Mesenchymal stem cell (in vitro differentiated cells and primary cell): ENCODE measurements around the gene IRF9.

Source experiments
- DNase-seq: peaks from one replicate; pipeline ENCODE4 v3.0.0-alpha.2; 2013
- H2AFZ ChIP-seq: one replicate; pipeline ENCODE4 v1.6.1; 2013; ENCODE audit warnings: low read depth, mild to moderate bottlenecking, control low read depth, inconsistent platforms, low read length, moderate library complexity
- H2AK5ac ChIP-seq: 2 replicates; pipeline ENCODE4 v1.6.1; 2013; ENCODE audit warnings: low read length, moderate library complexity, mild to moderate bottlenecking, inconsistent platforms; ENCODE audit not compliant: severe bottlenecking
- H2BK120ac ChIP-seq: one replicate; pipeline ENCODE4 v1.6.1; 2013; ENCODE audit warnings: low read depth, mild to moderate bottlenecking, inconsistent platforms, low read length, moderate library complexity
- H2BK12ac ChIP-seq, 2 experiments: one replicate each; pipeline ENCODE4 v1.6.1; 2013; ENCODE audit warnings: inconsistent platforms in 2 of 2, low read length in 2 of 2, mild to moderate bottlenecking in 2 of 2, moderate library complexity in 2 of 2, control low read depth in 1 of 2
- H2BK15ac ChIP-seq: one replicate; pipeline ENCODE4 v1.6.1; 2013; ENCODE audit warnings: mild to moderate bottlenecking, low read depth, inconsistent platforms; ENCODE audit not compliant: poor library complexity, severe bottlenecking
- H2BK5ac ChIP-seq: 2 replicates; pipeline ENCODE4 v1.6.1; 2013; ENCODE audit warnings: low read depth, mild to moderate bottlenecking, low read length, control low read depth, inconsistent platforms; ENCODE audit not compliant: poor library complexity, severe bottlenecking
- H3K14ac ChIP-seq, 2 experiments: one replicate each; pipeline ENCODE4 v1.6.1; 2013; ENCODE audit warnings: inconsistent platforms in 2 of 2, low read length in 2 of 2, control low read depth in 1 of 2, mild to moderate bottlenecking in 1 of 2, moderate library complexity in 1 of 2
- H3K18ac ChIP-seq, 2 experiments: one replicate each; pipeline ENCODE4 v1.6.1; 2013; ENCODE audit warnings: inconsistent platforms in 2 of 2, low read length in 2 of 2, control low read depth in 1 of 2, low read depth in 1 of 2, mild to moderate bottlenecking in 1 of 2
- H3K23ac ChIP-seq, 2 experiments: one replicate each; pipeline ENCODE4 v1.6.1; 2013; ENCODE audit warnings: inconsistent platforms in 2 of 2, low read length in 2 of 2, mild to moderate bottlenecking in 2 of 2, moderate library complexity in 2 of 2, control low read depth in 1 of 2
- H3K27ac ChIP-seq: 2 replicates; pipeline ENCODE4 v1.5.1; 2013; ENCODE audit warnings: mild to moderate bottlenecking, moderate library complexity, low read length, control low read depth, inconsistent platforms; ENCODE audit not compliant: poor library complexity, severe bottlenecking
- H3K27me3 ChIP-seq, 2 experiments: 2 replicates each; pipeline versions ENCODE4 v1.6.1 to v1.7.0; 2013; ENCODE audit warnings: low read length in 2 of 2, mild to moderate bottlenecking in 2 of 2, moderate library complexity in 2 of 2, control low read depth in 1 of 2, inconsistent platforms in 1 of 2; ENCODE audit not compliant: control insufficient read depth in 1 of 2, insufficient read depth in 1 of 2
- H3K36me3 ChIP-seq, 2 experiments: 2 replicates each; pipeline versions ENCODE4 v1.6.1 to v1.7.0; 2013; ENCODE audit warnings: low read length in 2 of 2, control low read depth in 1 of 2, inconsistent platforms in 1 of 2, low read depth in 1 of 2, mild to moderate bottlenecking in 1 of 2; ENCODE audit not compliant: insufficient read depth in 2 of 2, control insufficient read depth in 1 of 2
- H3K4ac ChIP-seq, 2 experiments: one replicate each; pipeline ENCODE4 v1.6.1; 2013; ENCODE audit warnings: inconsistent platforms in 2 of 2, low read length in 2 of 2, mild to moderate bottlenecking in 2 of 2, moderate library complexity in 2 of 2, control low read depth in 1 of 2, low read depth in 1 of 2
- H3K4me1 ChIP-seq: 2 replicates; pipeline ENCODE4 v1.6.1; 2013; ENCODE audit warnings: low read depth, low read length, control low read depth; ENCODE audit not compliant: control insufficient read depth, insufficient read depth
- H3K4me2 ChIP-seq: 2 replicates; pipeline ENCODE4 v1.6.1; 2013; ENCODE audit warnings: low read length, mild to moderate bottlenecking, inconsistent platforms; ENCODE audit not compliant: poor library complexity, severe bottlenecking
- H3K4me3 ChIP-seq, 2 experiments: 2 replicates each; pipeline versions ENCODE4 v1.5.1 to v1.7.0; 2013; ENCODE audit warnings: low read length in 2 of 2, mild to moderate bottlenecking in 2 of 2, control low read depth in 1 of 2, low read depth in 1 of 2; ENCODE audit not compliant: insufficient read depth in 1 of 2
- H3K79me1 ChIP-seq: replicated peaks from 2 replicates; pipeline ENCODE4 v1.6.1; 2013; ENCODE audit warnings: mild to moderate bottlenecking, control low read depth, low read length, inconsistent platforms; ENCODE audit not compliant: poor library complexity, severe bottlenecking
- H3K9ac ChIP-seq: 2 replicates; pipeline ENCODE4 v1.7.0; 2013; ENCODE audit warnings: mild to moderate bottlenecking, low read length, moderate library complexity
- H3K9me3 ChIP-seq: 2 replicates; pipeline ENCODE4 v1.7.0; 2013; ENCODE audit warnings: mild to moderate bottlenecking, low read length; ENCODE audit not compliant: control insufficient read depth
- H4K8ac ChIP-seq: one replicate; pipeline ENCODE4 v1.6.1; 2013; ENCODE audit warnings: inconsistent platforms, mild to moderate bottlenecking, low read length, moderate library complexity
- H4K91ac ChIP-seq: one replicate; pipeline ENCODE4 v1.6.1; 2013; ENCODE audit warnings: mild to moderate bottlenecking, low read length, inconsistent platforms
- WGBS: methylation state at CpG from one replicate; pipeline ENCODE4 v1.1.7; 2013; ENCODE audit warnings: mixed read lengths; 5-methylcytosine and 5-hydroxymethylcytosine counted together

Gene IRF9

DNA sequence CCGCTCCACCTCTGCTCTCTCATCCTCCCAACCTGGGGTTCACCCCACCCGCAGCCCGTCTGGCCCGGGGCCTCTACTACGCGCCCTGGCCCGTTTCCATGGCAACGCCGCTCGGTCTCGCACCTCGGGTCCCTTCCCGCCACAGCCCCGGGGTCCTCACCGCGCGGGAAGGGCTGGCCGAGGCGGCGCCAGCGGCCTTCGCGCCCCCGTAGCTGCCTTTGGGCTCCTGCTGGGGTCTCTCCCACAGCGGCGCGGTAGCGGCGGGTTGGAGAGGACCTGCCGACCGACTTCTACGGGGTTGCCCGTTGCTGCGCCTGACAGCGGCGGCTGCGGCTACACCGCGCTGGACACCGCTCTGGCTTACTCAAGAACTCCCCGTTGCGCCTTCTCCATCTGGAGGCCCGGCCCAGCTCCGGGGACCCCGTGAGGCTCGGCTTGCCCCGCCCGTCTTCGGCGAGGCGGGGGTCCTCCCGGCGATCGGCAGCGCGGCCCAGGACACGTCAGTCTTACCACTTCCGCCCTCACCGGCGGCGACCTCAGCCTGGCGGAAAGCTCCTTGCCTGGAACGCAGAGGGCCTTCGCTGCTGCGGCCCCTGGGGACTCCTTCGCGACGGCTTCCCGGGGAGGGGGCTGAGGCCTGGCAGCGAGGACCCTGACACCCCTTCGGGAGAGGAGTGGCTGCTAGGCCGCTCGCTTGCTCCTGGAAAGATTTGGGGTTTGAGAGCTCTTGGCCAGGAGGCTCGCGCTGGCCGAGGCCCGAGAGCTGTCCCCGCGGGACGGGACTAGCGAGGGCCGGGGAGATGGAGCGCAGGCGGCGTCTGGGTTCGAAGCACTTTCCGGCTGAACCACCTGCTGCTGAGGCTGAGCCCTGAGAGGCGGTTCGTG, 34.4 kb downstream of the IRF9 start, which contains the start of gene TM9SF1:
Gene TM9SF1 (minus strand): TSS at position 256 of the 885 bp plus-strand sequence. CDS start 422 bp downstream, outside the sequence.
- peak within 1 kb of the TSS; percentile 21 to 59 for H2BK12ac ChIP-seq
- peak; percentile 91 for DNase-seq
- WGBS, result under 1% methylated on average over 77 of the region's 89 CpGs
- peak within 1 kb of the TSS; percentile 98 to 99 for H3K18ac ChIP-seq
- H3K4me1 ChIP-seq, result peaks cover 9% of the 10 kb centered on the region
- no peak within 1 kb of the TSS for H3K23ac ChIP-seq
- peaks cover 30% of the 10 kb centered on the region for H3K79me1 ChIP-seq
- peak within 1 kb of the TSS; percentile 100 for H3K9ac ChIP-seq
- H3K9me3 ChIP-seq, result no peaks in the 10 kb centered on the region
- H3K14ac ChIP-seq, result peak within 1 kb of the TSS in 1 of 2 experiments; percentile 93
- H3K27ac ChIP-seq, result peak within 1 kb of the TSS; percentile 86
- peak within 1 kb of the TSS; percentile 68 for H3K4me2 ChIP-seq
- peak within 1 kb of the TSS; percentile 82 to 94 for H3K4me3 ChIP-seq
- peak within 1 kb of the TSS; percentile 93 for H2BK15ac ChIP-seq
- peaks cover 23 to 35% of the 10 kb centered on the region in 2 experiments for H3K36me3 ChIP-seq
- peak within 1 kb of the TSS; percentile 94 for H2BK120ac ChIP-seq
- H4K91ac ChIP-seq, result peak within 1 kb of the TSS; percentile 99
- peak within 1 kb of the TSS; percentile 90 for H4K8ac ChIP-seq
- H3K4ac ChIP-seq, result peak within 1 kb of the TSS; percentile 95 to 98
- H3K27me3 ChIP-seq, result no peaks in the 10 kb centered on the region
- peak within 1 kb of the TSS; percentile 83 for H2AFZ ChIP-seq
- H2BK5ac ChIP-seq, result peak within 1 kb of the TSS; percentile 91
- H2AK5ac ChIP-seq, result peak within 1 kb of the TSS; percentile 29

GRCh38 chr14:24196071-24197055, 35.3 kb downstream of the IRF9 start:
- H2BK5ac ChIP-seq, result no peak overlapping the region
- peak overlapping the region; percentile 14 to 79 for H3K4ac ChIP-seq
- peak overlapping the region; percentile 82 to 94 for H3K4me3 ChIP-seq
- peak overlapping the region; percentile 68 for H3K4me2 ChIP-seq
- H3K79me1 ChIP-seq, result peaks cover 29% of the 10 kb centered on the region
- H2BK12ac ChIP-seq, result no peak overlapping the region
- peak overlapping the region; percentile 64 for H4K8ac ChIP-seq
- H3K23ac ChIP-seq, result no peak overlapping the region
- no peaks in the 10 kb centered on the region for H3K27me3 ChIP-seq
- WGBS, result 31% methylated on average over 26 of the region's 33 CpGs
- H3K4me1 ChIP-seq, result peaks cover 9% of the 10 kb centered on the region
- no peaks in the 10 kb centered on the region for H3K9me3 ChIP-seq
- H3K36me3 ChIP-seq, result peaks cover 20 to 34% of the 10 kb centered on the region in 2 experiments
- H4K91ac ChIP-seq, result peak overlapping the region; percentile 44
- H2AK5ac ChIP-seq, result peak overlapping the region; percentile 29
- peak overlapping the region in 1 of 2 experiments; percentile 41 for H3K18ac ChIP-seq
- H3K27ac ChIP-seq, result peak overlapping the region; percentile 82
- no peak overlapping the region for H2BK120ac ChIP-seq
- H2AFZ ChIP-seq, result peak overlapping the region; percentile 83
- peak overlapping the region; percentile 19 for H2BK15ac ChIP-seq
- H3K9ac ChIP-seq, result peak overlapping the region; percentile 100
- peak; percentile 46 for DNase-seq
- peak overlapping the region in 1 of 2 experiments; percentile 72 for H3K14ac ChIP-seq

DNA sequence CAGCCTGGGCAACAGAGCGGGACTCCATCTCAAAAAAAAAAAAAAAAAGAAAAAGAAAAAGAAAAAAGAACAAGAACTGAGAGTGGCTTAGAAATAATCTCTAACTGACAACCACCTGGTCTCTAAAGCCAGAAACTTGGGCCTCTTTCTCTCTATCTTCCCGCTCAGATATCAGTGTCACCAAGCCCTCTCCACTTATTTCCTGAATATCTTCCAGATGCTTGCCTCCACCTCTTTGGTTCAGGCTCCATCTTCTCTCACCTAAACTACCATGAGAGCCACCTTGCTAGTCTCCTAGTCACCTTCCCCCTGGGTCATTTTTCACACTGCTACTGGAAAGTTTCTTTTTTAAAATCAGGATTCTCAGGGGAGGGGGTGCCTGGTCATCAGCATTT, 36.0 kb downstream of the IRF9 start:
- H2AK5ac ChIP-seq, result no peak overlapping the region
- no peak overlapping the region for H3K4ac ChIP-seq
- WGBS, result 90% methylated on average over 1 of the region's 2 CpGs
- H3K9ac ChIP-seq, result no peak overlapping the region
- H2BK12ac ChIP-seq, result no peak overlapping the region
- peaks cover 3% of the 10 kb centered on the region for H3K9me3 ChIP-seq
- H3K4me1 ChIP-seq, result peaks cover 9% of the 10 kb centered on the region
- no peak overlapping the region for H3K23ac ChIP-seq
- H2BK15ac ChIP-seq, result no peak overlapping the region
- H2BK5ac ChIP-seq, result no peak overlapping the region
- no peak overlapping the region for H2AFZ ChIP-seq
- H2BK120ac ChIP-seq, result no peak overlapping the region
- DNase-seq, result no peak
- peaks cover 31% of the 10 kb centered on the region for H3K79me1 ChIP-seq
- no peak overlapping the region for H3K14ac ChIP-seq
- peak overlapping the region; percentile 39 for H3K4me2 ChIP-seq
- peak overlapping the region in 1 of 2 experiments; percentile 3 for H3K4me3 ChIP-seq
- no peak overlapping the region for H3K18ac ChIP-seq
- no peak overlapping the region for H3K27ac ChIP-seq
- no peak overlapping the region for H4K8ac ChIP-seq
- no peaks in the 10 kb centered on the region for H3K27me3 ChIP-seq
- H3K36me3 ChIP-seq, result peaks cover 20 to 31% of the 10 kb centered on the region in 2 experiments
- no peak overlapping the region for H4K91ac ChIP-seq
